NCI-H2107 treated with DMSO at 0.1 percent for 48 hours (cell line): Measurements from ENCODE around the gene WDR83.
"Not testable (repeated sequence)": the region's sequence is repeated elsewhere in the genome, so short reads cannot be mapped to it uniquely, and the experiment has no call there.

Experiments
- DNase-seq: peaks from one replicate; lab custom pipeline; 2025; ENCODE audit not compliant: unreplicated experiment; lab: John Stamatoyannopoulos, UW

The WDR83 gene

GRCh38 chr19:12711187-12711586, 44.6 kb downstream of the WDR83 start:
- DNase-seq: no peak

DNA sequence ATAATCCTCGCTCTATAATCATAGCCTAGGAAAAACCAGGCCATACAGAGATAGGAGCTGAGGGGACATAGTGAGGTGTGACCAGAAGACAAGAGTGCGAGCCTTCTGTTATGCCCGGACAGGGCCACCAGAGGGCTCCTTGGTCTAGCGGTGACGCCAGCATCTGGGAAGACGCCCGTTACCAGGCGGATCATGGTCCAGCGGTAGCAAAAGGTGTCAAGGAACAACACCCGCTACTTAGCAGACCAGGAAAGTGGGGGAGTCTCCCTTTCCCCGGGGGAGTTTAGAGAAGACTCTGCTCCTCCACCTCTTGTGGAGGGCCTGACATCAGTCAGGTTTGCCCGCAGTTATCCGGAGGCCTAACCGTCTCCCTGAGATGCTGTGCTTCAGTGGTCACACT, 45.5 kb downstream of the WDR83 start:
- not testable (repeated sequence) for DNase-seq

DNA sequence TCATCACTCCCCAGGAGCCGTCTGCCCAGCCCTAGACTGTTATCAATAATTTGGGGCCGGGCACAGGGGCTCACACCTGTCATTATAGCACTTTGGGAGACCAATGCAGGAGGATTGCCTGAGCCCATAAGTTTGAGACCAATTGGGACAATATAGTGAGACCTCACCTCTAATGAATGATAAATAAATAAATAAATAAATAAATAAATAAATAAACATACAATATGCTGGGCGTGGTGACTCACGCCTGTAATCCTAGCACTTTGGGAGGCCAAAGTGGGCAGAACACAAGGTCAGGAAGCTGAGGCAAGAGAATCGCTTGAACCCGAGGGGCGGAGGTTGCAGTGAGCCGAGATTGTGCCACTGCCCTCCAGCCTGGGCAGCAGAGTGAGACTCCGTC, 46.7 kb downstream of the WDR83 start:
- DNase-seq: not testable (repeated sequence)

GRCh38 chr19:12715102-12715501, 48.5 kb downstream of the WDR83 start:
- DNase-seq: no peak

DNA sequence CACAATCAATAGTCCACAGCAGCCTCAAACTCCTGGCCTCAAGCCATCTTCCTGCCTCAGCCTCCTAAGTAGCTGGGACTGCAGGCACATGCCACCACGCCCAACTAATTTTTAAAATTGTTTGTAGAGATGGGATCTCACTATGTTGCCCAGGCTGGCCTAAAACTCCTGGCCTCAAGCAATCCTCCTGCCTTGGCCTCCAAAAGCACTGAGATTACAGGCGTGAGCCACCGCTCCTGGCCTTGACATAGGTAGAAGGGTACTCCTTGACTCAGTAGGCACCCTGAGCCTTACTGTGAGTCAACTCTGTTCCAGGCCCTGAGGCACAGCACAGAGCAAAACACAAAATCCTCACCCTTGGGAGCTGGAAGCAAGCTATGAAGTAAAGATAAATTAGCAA, 49.3 kb downstream of the WDR83 start:
- DNase-seq: no peak

GRCh38 chr19:12720296-12720695, 53.7 kb downstream of the WDR83 start:
- no peak for DNase-seq

DNA sequence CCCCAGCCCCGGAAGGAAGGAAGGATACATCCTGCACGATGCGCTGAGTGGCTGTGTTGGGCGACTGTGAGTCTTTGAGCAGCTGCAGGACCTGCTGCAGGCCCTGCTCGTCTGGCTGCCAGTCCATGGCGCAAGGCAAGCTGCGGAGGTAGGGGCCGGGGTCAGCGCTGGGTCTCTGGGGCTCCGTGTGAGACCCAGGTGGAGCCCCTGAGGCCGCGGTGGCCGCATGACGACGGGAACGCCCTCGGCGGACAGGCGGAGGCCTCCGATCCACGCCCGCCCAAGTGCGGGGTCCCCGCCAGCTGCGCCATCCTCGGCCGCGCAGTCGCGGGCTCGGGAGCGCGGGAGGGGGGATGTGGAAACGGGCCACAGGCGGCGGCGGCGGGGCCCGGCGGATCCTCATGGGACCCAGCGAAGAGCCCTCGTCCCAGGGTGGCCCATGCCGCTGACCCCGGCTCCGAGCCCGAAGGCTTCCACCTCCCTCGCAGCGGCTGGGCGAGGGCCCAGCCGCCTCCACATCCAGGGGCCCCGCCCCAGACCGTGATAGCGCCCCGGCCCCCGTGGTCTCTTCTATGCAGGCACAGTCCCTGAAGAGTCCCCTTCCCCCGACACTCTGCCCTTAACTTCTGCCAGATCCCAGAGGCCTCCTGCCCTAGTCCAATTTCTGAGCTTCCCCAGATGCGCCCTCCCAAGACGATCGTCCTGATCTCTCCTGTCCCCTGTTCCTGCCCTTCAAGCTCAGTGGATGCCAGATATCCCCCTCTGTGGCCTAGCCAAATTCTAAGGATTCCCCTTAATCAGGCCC, 54.4 kb downstream of the WDR83 start:
- DNase-seq: no peak

DNA sequence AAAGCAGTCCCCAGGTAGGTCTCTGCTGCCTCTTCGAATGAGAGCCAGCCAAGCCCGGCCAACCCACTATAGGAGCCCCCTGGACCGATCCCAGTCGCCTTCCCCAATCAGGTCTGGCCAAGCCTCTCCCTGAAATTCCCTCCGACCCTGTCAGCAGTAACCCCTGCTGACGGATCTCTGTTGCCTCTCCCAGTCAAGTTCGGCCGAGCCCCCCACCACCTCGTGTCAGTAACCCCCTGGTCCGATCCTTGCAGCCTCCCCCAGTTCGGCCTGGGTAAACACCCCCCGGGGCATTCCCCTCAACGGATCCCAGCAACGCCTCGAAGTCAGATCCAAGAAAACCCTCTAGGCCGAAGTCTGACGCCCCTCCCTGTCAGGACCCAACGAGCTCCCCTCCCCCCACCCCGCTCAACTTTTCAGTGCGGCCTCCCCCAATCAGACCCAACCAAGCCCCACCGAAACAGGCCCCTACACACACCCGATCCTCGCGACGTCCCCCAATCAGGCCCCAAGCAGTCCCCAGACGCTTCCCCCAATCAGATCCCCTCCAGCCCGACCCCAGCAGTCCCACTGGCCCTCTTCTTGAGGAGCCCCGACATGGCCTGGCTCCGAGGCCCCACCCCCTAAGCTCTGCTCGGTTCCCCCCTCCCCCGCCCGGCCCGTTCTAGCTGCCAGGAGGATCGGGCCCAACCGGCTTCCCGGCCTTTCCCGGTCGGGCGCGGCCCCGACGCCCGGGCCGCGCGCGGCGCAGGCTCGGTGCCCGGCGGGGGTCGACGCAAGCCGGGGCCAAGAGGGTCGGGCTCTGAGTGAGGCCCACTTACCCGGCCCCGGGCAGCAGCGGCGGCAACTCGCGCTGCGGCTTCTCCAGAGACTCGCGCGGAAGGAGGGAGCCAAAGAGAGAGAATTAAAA, 55.3 kb downstream of the WDR83 start:
- no peak for DNase-seq

DNA sequence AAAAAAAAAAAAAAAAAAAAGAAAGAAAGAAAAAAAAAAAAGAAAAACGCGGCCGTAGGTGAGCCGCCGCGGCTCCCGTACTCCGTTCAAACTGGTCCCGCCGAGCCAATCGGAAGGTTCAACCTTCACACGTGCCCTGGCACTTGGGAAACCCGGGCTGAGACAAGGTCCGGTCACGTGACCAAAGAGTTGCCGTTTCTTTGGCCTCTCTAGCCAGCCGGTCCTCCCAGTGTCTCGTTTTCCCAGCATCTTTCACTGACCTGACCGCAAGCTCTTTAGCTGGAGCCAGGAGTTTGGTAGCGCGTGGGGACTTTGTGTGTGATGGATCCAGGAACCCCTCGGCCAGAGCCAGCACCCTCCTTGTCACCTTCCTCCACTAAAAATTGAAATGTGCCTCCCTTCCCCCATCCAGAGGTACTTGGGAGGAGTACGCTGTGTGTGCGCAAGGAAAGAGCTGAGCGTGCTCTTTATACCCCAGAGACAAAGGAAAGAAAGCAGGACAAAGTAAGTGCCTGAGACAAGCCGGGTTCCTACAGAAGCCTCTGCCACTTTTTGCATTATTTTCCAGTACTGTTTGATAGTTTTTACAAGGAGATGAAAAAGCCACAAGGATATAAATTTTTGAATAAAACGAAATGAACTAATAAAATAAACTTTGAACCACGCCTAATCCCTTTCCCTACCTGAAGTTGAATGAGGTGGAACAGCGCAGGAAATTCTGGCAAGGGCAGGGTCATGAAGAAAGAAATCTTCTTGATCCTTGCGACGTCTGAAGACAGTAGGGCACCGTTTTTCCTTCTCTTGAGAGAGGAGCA, 56.2 kb downstream of the WDR83 start:
- peak; percentile 96 for DNase-seq

DNA sequence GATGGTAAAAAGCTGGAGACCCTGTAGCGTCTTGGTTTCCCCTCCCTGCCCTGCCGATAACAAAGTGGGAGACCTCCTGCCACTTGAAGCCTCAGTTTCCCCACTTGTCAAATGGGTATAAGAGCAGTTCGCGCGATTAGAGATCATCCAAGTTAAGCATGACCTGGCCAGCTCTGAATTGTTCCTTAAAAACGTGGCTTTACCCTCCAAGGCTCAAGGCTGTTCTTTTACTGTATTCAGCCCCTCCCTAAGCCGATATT, 56.7 kb downstream of the WDR83 start:
- DNase-seq: no peak

DNA sequence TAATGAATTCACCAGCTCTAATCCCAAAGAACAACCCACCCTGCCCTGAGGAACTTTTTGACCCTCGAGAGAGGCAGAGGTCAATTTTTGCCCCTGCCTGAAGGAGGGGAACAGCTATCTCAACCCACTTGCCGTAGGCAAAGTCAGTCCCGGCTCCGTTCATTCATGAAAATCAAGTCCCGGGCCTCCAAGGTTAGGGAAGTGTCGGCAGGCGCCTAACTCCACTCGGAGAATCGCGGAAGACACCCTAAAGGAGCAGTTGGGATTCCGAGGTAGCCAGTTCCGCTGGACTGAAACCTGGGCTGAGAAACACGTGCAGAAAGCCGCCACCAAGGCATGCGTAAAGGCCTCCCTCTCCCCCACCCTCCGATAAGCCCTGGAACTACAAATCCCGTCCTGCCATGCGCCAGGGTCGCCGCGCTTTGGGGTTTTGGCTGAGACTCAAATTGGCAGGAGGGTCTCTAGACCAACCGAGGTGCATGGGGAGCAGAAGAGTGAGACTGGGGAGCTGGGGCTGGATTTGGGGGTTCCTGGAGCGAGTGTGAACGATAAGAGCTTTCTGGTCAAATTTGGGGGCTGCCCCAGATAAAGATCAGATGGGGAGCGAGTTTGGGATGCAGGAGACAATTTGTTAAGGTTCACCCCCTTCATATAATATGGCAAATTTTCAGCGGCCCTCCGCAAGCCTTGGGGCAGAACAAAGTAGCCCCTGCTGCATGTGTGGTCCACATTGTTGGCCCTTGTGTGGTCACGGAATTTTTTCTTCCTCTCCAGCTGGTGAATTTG, 57.2 kb downstream of the WDR83 start, which contains the start of gene TNPO2:
TNPO2 (minus strand) TSS at position 292 of the 786 bp plus-strand sequence. CDS start 2,955 bp downstream, outside the sequence.
- peak; percentile 26 for DNase-seq
